Measurements from ENCODE around the gene MPP1.

MPP1 gene

GRCh38 chrX:154731881-154732280 lies 73.4 kb downstream of the MPP1 start:
- DNase-seq (ENCODE audit: low spot score): peak; percentile 25

GRCh38 chrX:154731184-154731583 lies 74.1 kb downstream of the MPP1 start:
- no peak for DNase-seq (ENCODE audit: low spot score)

GRCh38 chrX:154730253-154730891 lies 74.9 kb downstream of the MPP1 start:
- peak; percentile 45 for DNase-seq (ENCODE audit: low spot score)

- DNase-seq (ENCODE audit: low spot score): peak; percentile 40
Observed at GRCh38 chrX:154729439-154729838, 75.8 kb downstream of the MPP1 start.

Data from kidney tubule cell (primary cell).